Lung (tissue), 12 donors: ENCODE measurements around the gene TIE1. TPM values are rescaled to one million over a fixed set of nuclear protein-coding genes. Genes with fewer than 3 reads are reported as not detected.
A peak's percentile ranks its signal among the peaks of the same experiment; 100 is the strongest.

Experiments used
- ATAC-seq: fragments of 200-7000 bp; cut with Tn5 transposase; one replicate; pipeline ENCODE4 v1.9.1; 2020; ENCODE audit warnings: moderate number of reproducible peaks; ENCODE audit not compliant: insufficient read depth, low FRiP score
- DNase-seq, 3 donors: peaks; one replicate each; pipeline ENCODE4 v3.0.0-alpha.2; 2013 to 2017
- H3K27ac ChIP-seq, 2 donors: one replicate each; pipeline ENCODE4 v1.5.1; 2013; ENCODE audit warnings: mild to moderate bottlenecking in 2 of 2, moderate library complexity in 2 of 2, control low read depth in 1 of 2, inconsistent platforms in 1 of 2, low read depth in 1 of 2, low read length in 1 of 2
- H3K27me3 ChIP-seq, 3 donors: one replicate each; pipeline ENCODE4 v1.5.1; 2013; ENCODE audit warnings: low read length in 2 of 3; ENCODE audit not compliant: control insufficient read depth in 3 of 3, insufficient read depth in 3 of 3
- H3K36me3 ChIP-seq, 4 donors: one replicate each; pipeline ENCODE4 v1.5.1; 2013; ENCODE audit warnings: low read length in 4 of 4, mild to moderate bottlenecking in 1 of 4, moderate library complexity in 1 of 4; ENCODE audit not compliant: control insufficient read depth in 4 of 4, insufficient read depth in 4 of 4
- H3K4me1 ChIP-seq, 5 donors: one replicate each; pipeline ENCODE4 v1.5.1; 2013; ENCODE audit warnings: low read length in 5 of 5, mild to moderate bottlenecking in 2 of 5, moderate library complexity in 1 of 5; ENCODE audit not compliant: control insufficient read depth in 5 of 5, insufficient read depth in 5 of 5
- H3K4me3 ChIP-seq: one replicate; pipeline ENCODE4 v1.5.1; 2013; ENCODE audit warnings: mild to moderate bottlenecking, control low read depth, moderate library complexity
- H3K9ac ChIP-seq, 2 donors: one replicate each; pipeline ENCODE4 v1.5.1; 2013; ENCODE audit warnings: low read length in 2 of 2, control low read depth in 1 of 2; ENCODE audit not compliant: insufficient read depth in 1 of 2
- H3K9me3 ChIP-seq, 4 donors: one replicate each; pipeline ENCODE4 v1.5.1; 2013; ENCODE audit warnings: low read length in 3 of 4, mild to moderate bottlenecking in 1 of 4, moderate library complexity in 1 of 4; ENCODE audit not compliant: control insufficient read depth in 4 of 4, insufficient read depth in 3 of 4
- CTCF ChIP-seq: IDR thresholded peaks from 2 replicates; pipeline ENCODE4 v1.5.1; 2012; ENCODE audit warnings: mild to moderate bottlenecking; ENCODE audit errors: control extremely low read depth, extremely low read depth
- WGBS, 2 donors: extraction: QIAGEN DNeasy Blood & Tissue Kit; methylation state at CpG; one replicate each; pipeline ENCODE4 v1.1.7; 2013; 5-methylcytosine and 5-hydroxymethylcytosine counted together
- polyA plus RNA-seq, 2 donors: library from polyadenylated mRNA; stranded (reverse); fragments of 200-250 nt; gene quantifications; one replicate each; pipeline ENCODE4 v1.2.1, GENCODE V29; 2013
- total RNA-seq, 2 donors: library from RNA; depleted of rRNA in 1 of 2; stranded (reverse); fragments of >200 nt in 1 of 2; gene quantifications; one replicate each; pipeline ENCODE4 v1.2.1, GENCODE V29; 2014 to 2021
- donor health status: control.
- donor health status: control.
- donor health status: Bipolar disorder and iron deficiency.
- donor health status: healthy.
- donor health status: DM: yes; HTN: yes; CAD: no.

Gene TIE1
- total and polyA plus RNA-seq, 4 donors, result 20.5 to 133 (median 42.1) TPM

- Histone ChIP-seq H3K9me3 (no peaks in the 10 kb centered on the region), H3K27me3 (no peaks in the 10 kb centered on the region), H3K9ac (no peak overlapping the region), H3K4me1 (peaks cover 0 to 13% (median 0%) of the 10 kb centered on the region in 5 donors), H3K27ac (peak overlapping the region in 1 of 2 donors; percentile 45), H3K4me3 (no peak overlapping the region), H3K36me3 (no peaks in the 10 kb centered on the region)
- TF ChIP-seq CTCF, result no peak
- ATAC-seq (peak; percentile 75), DNase-seq (no peak)
- 70 to 87% methylated on average over 8 of the region's 8 CpGs for WGBS, 2 donors
These were observed 43.9 kb upstream of the TIE1 start for GRCh38 chr1:43256675-43257570.

- 46 to 94% methylated on average over 3 of the region's 3 CpGs for WGBS, 2 donors
- peak overlapping the region in 1 of 2 donors; percentile 28 for H3K27ac ChIP-seq
- H3K9ac ChIP-seq, result no peak overlapping the region
- ATAC-seq (no peak), DNase-seq (no peak)
- peaks cover 0 to 3% (median 0%) of the 10 kb centered on the region in 4 donors for H3K9me3 ChIP-seq
- H3K4me3 ChIP-seq, result no peak overlapping the region
- peaks cover 0 to 13% (median 0%) of the 10 kb centered on the region in 5 donors for H3K4me1 ChIP-seq
- H3K27me3 ChIP-seq, result no peaks in the 10 kb centered on the region
- no peaks in the 10 kb centered on the region for H3K36me3 ChIP-seq
- TF ChIP-seq CTCF, result no peak
These were observed 42.4 kb upstream of the TIE1 start for GRCh38 chr1:43258370-43258769.

- WGBS, 2 donors, result 70 to 90% methylated on average over 4 of the region's 4 CpGs
- DNase-seq (no peak), ATAC-seq (no peak)
- TF ChIP-seq CTCF, result no peak
- Histone ChIP-seq H3K36me3 (no peaks in the 10 kb centered on the region), H3K9me3 (peaks cover 0 to 6% (median 1%) of the 10 kb centered on the region in 4 donors), H3K27me3 (no peaks in the 10 kb centered on the region), H3K4me3 (no peak overlapping the region), H3K27ac (no peak overlapping the region), H3K4me1 (peaks cover 0 to 9% (median 4%) of the 10 kb centered on the region in 5 donors), H3K9ac (no peak overlapping the region)
These were observed 35.4 kb upstream of the TIE1 start for GRCh38 chr1:43265431-43265830.
